Raji (cell line): ENCODE data around the gene MSH2.

Experiments
- POLR2A ChIP-seq: IDR thresholded peaks from 2 replicates; pipeline ENCODE4 v1.6.1; 2011; ENCODE audit warnings: low read depth, low read length, control low read depth; ENCODE audit not compliant: insufficient read depth

MSH2 gene

DNA sequence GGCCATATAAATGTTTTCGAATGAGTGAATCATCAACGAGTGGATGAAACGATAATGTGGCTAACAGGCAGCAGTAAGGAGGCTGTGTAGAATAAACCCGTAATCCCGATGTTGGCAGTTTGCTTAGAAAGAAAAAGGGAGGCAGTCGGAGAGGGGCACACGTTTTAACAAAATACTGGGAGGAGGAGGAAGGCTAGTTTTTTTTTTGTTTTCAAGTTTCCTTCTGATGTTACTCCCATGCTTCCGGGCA, 476 bp upstream of the MSH2 start:
- TF ChIP-seq POLR2A = no peak

DNA sequence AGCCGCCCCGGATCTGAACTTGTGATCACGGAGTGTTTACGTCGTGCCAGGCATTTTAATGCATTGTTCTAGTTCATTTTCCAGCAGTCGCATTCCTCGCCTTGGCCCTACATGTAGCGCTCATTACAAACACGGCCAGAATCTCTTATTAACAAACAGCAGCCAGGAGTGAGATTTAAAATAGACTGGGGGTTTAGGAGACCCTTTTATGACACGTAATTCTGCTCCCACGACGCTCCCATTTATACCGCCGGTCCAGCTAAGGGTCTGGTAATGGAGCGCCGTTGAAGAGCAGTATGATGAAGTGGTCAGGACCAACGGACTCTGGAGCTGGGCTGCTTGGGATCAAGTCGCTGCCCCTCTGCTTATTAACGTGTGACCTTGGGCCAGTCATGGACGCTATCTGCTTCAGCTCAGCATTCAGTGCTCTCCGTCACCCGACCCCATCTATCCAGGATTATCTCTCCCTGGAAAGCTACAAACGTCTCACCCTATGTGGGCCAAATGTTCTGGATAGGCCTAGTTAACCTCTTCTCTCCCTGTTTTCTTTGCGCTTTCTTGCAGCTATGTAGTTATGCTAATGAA, 745 bp downstream of the MSH2 start:
- TF ChIP-seq POLR2A = no peak

DNA sequence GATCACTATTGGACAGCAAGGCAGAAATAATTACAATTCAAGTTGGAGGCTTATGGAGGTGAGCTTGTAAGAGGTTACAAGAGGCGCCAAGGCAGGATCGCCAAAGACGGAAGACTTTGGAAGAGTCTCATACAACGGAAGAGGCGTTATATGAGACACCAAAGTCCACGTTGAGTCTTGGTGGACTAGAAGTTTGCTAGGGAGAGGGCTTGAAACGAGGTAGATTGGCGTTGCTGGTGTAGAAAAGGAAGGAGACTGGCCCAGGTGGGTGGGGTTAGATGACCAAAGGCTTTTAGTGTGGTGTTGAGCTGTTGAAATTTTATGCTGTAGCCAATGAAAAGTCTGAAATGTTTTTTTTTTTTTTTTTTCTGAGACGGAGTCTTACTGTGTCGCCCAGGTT, 1.4 kb downstream of the MSH2 start:
- TF ChIP-seq POLR2A = no peak

DNA sequence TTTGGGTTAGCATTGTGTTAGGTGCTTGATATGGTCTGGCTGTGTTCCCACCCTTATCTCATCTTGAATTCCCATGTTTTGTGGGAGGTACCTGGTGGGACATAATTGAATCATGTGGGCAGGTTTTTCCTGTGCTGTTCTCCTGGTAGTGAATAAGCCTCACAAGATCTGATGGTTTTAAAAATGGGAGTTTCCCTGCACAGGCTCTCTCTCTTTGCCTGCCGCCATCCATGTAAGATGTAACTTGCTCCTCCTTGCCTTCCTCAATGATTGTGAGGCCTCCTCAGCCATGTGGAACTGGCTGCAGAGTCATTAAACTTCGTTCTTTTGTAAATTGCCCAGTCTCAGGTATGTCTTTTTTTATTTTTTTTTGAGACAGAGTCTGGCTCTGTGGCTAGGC, 2.8 kb downstream of the MSH2 start:
- no peak for TF ChIP-seq POLR2A

DNA sequence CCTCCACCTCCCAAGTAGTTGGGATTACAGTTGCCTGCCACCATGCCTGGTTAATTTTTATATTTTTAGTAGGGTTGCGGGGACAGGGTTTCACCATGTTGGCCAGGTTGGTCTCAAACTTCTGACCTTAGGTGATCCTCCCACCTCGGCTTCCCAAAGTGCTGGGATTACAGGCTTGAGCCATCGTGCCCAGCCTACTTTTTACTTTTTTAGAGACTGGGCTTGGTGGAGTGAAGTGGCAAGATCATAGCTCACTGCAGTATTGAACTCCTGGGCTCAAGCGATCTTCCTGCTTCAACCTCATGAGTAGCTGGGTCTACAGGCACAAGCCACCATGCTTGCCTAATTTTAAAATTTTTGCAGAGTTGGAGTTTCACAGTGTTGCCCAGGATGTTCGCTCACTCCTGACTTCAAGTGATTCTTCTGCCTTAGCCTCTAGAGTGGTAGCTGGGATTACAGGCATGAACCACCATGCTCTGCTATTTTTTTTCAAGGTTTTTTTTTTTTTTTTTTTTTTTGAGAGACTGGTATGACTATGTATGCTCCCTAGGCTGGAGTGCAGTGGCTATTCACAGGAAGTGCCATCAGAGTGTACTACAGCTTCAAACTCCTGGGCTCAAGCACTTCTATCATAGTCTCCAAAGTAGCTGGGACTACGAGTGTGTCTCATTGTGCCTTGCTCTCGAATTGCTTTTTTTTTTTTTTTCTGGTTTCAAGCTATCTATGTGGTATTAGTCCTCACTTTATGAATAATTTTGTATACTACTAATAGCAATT, 11.9 kb downstream of the MSH2 start:
- TF ChIP-seq POLR2A = no peak

DNA sequence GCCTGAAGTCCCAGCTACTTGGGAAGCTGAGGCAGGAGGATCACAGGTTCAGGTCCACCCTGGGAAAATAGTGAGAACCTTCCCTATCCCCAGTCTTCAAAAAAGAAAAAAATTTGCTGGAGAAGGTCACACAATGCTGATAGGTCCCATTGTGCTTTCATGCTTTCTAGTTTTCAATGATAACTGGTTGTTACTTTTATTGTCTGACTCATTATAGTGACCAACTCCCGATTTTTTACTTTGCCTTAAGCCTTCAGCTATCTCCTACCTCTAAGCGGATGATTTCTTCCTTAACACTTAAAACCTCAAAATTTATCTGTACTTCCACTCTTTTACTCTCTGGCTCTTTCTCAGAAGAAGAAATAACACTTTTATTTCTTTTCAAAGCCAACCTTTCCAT, 17.3 kb downstream of the MSH2 start:
- no peak for TF ChIP-seq POLR2A

DNA sequence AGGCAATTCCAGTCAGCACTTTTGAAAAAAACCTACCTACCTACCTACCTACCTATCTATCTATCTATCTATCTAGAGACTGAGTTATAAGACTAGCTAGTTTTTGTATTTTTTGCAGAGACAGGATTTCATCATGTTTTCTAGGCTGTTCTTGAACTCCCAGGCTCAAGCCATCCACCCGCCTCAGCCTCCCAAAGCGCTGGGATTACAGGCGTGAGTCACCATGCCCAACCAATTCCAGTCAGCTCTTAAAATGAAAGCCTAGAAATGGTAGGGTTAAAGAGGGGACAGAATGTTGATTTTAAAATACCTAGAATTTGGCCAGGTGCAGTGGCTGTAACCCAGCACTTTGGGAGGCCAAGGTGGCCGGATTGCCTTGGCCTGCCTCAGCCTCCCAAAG, 19.1 kb downstream of the MSH2 start:
- TF ChIP-seq POLR2A = no peak

DNA sequence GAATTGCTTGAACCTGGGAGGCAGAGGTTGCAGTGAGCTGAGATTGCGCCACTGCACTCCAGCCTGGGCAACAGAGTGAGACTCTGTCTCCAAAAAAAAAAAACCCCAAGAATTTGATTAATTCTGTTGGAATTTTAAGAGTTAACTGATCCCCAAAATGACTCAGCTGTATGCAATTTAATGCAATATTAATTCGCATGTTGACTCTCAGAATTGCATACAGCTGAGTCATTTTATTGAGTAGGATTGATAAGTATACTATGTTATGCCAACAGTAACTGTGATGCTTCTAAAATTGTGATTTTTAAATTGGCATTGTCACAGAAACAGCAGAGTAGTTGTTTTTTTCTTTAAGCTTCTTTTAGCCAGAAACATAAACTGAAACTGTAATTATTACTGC, 19.6 kb downstream of the MSH2 start:
- no peak for TF ChIP-seq POLR2A

DNA sequence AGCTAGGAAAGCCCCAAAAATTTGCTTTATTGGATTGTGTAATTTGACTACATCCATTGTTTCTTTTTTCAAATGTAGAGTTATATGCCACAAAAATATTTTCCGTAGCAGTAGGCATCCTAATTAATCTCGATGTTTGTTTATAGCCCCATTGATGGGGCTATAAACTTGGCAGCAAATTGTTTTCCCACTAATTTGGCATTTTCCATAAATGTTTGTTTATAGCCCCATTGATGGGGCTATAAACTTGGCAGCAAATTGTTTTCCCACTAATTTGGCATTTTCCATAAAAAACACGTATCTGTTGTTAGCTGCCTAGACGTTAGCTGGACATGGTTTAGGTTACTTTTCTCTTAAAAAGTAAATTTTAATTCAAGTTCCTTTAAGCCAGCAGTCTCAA, 23.8 kb downstream of the MSH2 start:
- no peak for TF ChIP-seq POLR2A

DNA sequence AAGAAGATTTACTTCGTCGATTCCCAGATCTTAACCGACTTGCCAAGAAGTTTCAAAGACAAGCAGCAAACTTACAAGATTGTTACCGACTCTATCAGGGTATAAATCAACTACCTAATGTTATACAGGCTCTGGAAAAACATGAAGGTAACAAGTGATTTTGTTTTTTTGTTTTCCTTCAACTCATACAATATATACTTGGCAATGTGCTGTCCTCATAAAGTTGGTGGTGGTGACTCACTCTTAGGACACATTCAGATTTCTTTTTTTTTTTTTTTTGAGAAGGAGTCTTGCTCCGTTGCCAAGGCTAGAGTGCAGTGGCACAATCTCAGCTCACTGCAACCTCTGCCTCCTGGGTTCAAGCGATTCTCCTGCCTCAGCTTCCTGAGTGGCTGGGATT, 26.8 kb downstream of the MSH2 start:
- no peak for TF ChIP-seq POLR2A

DNA sequence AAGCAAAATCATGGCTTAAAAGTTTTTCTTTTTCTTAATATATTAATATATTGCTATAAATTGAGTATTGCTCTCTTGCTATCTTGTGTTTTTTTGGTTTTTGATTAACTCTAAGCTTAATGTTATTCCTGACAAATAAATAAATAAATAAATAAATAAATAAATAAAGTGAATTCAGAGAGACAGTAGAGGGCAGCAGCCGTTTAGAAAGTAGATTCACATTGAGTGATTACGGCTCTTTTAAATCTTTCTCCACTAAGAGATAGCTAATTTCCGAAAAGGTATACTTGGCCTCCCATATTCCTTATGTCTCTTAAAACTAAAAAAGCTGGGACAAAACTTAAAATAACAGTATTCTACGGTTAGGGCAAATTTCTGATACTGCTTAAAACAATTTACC, 34.3 kb downstream of the MSH2 start:
- TF ChIP-seq POLR2A = no peak

DNA sequence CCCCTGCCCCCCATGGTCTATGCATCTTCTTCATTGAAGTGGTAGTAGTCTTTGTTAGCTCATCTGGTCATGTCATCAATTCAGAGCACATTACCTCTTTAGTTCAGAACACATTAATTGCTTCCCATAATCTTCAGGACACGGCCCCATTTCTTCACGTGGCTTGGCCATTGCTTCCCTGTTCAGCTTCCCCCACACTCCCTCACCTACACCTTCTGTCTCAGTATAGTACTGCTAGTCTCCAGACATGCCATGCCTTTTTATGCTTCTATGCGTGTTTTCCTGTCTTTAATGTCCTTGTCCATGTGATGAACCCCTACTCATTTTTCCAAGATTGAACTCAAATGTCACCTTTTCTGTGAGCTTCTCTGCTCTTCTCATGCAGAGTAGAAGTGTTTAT, 35.1 kb downstream of the MSH2 start:
- TF ChIP-seq POLR2A = no peak

DNA sequence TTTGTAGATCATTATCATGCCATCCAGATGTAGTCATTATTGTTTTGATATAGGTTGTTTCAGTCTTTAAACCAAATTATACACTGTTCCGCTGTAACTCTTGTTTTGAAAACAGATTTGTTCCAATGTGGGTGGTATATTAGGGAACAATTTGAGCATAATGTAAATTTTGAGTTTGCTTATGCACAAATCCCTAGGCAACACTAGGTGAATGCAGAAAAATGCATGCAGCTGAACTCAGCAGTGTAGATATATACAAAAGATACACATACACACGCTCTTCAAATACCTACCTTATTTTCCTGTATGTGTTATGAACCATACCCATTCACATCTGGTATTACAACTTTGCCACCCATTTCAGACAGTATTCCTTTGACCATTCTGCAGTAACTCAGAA, 35.8 kb downstream of the MSH2 start:
- no peak for TF ChIP-seq POLR2A

DNA sequence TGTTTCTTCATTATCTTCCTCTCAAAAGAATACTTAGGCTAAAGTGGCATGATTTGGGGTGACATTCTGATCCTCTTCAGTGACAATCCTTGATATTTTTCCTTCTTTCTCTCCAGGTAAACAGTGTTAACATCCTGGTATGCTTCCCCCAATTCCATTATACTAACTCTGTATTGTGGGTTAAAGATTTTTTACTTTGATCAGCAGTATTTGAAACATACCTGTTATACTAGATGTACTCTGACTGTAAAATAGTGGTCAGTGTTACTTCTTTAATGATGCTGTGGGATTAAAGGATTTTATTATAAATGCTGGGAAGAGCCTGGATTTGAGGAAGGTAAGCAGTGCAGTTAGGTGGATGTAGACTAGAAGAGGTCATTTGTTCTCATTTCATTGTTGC, 48.8 kb downstream of the MSH2 start:
- no peak for TF ChIP-seq POLR2A

DNA sequence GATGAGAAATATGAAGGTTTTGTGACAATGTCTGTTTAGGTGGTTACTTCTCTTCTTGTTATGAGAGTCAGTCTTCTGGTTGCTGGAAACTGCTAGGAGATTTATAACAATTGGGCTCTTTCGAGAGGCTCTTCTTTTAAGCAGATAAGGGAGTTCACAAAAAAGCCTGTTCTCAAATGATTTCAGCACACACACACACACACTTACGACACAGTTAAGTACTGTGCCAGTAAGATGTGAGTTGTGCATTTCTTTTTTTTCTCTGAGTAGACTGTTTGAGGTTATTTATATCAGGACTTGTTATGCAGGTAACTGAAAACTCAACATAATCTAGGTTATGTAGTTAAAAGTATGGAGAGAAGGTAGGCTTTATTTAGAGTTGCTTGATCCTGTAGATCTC, 49.8 kb downstream of the MSH2 start:
- no peak for TF ChIP-seq POLR2A

DNA sequence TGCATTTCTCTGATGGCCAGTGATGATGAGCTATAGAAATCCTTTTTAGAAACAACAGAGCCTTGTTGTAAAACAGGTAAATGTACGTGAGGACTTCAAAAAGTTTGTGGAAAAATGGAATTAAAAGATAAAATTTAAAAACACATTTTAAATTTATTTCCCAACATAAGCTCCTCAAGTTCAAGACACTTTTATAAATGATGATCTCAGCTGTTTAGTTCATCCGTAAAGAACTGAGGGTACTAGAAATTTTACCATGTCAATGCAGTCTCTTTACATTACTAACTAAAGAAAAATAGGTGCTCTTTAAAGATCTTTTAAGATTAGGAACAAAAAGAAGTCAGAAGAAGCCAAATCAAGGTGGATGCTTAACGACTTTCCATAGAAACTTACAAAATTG, 52.5 kb downstream of the MSH2 start:
- TF ChIP-seq POLR2A = no peak

DNA sequence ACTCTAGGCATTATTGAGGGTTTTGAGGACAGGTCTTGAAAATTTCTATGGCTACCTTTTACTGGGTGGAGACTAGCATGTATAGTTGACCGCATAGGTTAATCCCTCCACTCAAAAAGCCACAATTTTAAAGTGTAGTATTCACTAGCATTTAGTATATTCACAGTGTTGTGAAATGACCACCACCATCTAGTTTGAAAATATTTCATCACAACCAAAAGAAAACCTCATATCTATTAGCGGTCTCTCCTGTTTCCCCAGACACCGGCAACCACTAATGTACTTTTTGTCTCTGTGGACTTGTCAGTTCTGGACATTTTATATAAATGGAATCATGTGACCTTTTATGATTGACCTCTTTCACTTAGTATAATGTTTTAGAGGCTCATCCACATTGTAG, 53.9 kb downstream of the MSH2 start:
- TF ChIP-seq POLR2A = no peak

DNA sequence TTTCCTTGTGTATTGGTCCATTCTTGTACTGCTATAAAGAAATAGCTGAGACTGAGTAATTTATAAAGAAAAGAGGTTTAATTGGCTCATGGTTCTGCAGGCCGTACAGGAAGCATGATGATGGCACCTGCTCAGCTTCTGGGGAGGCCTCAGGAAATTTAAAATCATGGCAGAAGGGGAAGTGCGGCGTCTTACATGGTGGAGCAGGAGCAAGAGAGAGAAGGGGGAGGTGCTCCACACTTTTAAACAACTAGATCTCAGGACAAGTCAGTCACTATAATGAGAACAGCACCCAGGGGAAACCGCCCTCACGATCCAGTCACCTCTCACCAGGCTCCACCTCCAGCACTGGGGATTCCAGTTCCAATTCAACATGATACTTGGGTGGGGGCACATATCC, 54.3 kb downstream of the MSH2 start:
- no peak for TF ChIP-seq POLR2A

DNA sequence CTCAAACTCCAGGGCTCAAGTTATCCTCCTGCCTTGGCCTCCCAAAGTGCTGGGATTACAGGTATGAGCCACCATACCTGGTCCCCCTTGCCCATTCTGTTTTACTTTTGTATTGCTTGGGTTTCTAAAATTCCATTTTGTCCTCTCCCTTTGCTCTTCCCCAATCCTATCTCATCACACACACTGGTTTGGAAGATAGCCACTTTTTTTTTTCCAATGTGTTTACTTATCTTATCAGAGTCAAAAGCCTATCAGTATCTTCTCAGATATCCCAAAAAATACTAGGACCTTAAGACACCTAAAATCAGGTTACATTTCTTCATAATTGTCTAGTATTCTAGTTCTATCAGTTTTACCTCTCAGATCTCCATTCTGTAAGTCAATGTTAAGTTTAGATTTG, 56.1 kb downstream of the MSH2 start:
- TF ChIP-seq POLR2A = no peak
